HG03060 (cell line): Measurements from ENCODE around the gene MAP4K2.

Source experiments
- ATAC-seq: cut with Tn5 transposase; IDR thresholded peaks from one replicate; pipeline ENCODE4 v1.9.1; 2021; ENCODE audit warnings: low read depth, moderate number of reproducible peaks; ENCODE audit not compliant: unreplicated experiment

The MAP4K2 gene

GRCh38 chr11:64839335-64839734 is 36.3 kb upstream of the MAP4K2 start:
- no peak for ATAC-seq

- ATAC-seq: no peak
Measured at GRCh38 chr11:64838600-64839334, 35.8 kb upstream of the MAP4K2 start.

- no peak for ATAC-seq
Measured at GRCh38 chr11:64837887-64838351, 34.9 kb upstream of the MAP4K2 start.

GRCh38 chr11:64836448-64837072 is 33.5 kb upstream of the MAP4K2 start:
- ATAC-seq: no peak

GRCh38 chr11:64835616-64836447 is 32.8 kb upstream of the MAP4K2 start:
- no peak for ATAC-seq

GRCh38 chr11:64834723-64835615 is 32.0 kb upstream of the MAP4K2 start:
- ATAC-seq: no peak

- no peak for ATAC-seq
Measured at GRCh38 chr11:64834031-64834722, 31.2 kb upstream of the MAP4K2 start.

GRCh38 chr11:64833509-64833908 is 30.5 kb upstream of the MAP4K2 start:
- no peak for ATAC-seq

GRCh38 chr11:64833198-64833502 is 30.1 kb upstream of the MAP4K2 start:
- ATAC-seq: no peak

GRCh38 chr11:64832467-64833197 is 29.6 kb upstream of the MAP4K2 start:
- ATAC-seq: no peak

- ATAC-seq: no peak
Measured at GRCh38 chr11:64831411-64831891, 28.4 kb upstream of the MAP4K2 start.

GRCh38 chr11:64829536-64830251 is 26.7 kb upstream of the MAP4K2 start:
- ATAC-seq: no peak

- ATAC-seq: no peak
Measured at GRCh38 chr11:64827451-64827839, 24.4 kb upstream of the MAP4K2 start.

- ATAC-seq: no peak
Measured at GRCh38 chr11:64826578-64827450, 23.8 kb upstream of the MAP4K2 start.

- ATAC-seq: no peak
Measured at GRCh38 chr11:64826062-64826461, 23.0 kb upstream of the MAP4K2 start.

- ATAC-seq: no peak
Measured at GRCh38 chr11:64823568-64824119, 20.6 kb upstream of the MAP4K2 start.

- no peak for ATAC-seq
Measured at GRCh38 chr11:64817476-64817875, 14.5 kb upstream of the MAP4K2 start.
